COLO668 (cell line): Measurements from ENCODE around the gene HIBCH.
"Not testable (repeated sequence)": the region's sequence is repeated elsewhere in the genome, so short reads cannot be mapped to it uniquely, and the experiment has no call there.

Experiments used
- DNase-seq: peaks from one replicate; lab custom pipeline; 2025; ENCODE audit not compliant: unreplicated experiment; lab: John Stamatoyannopoulos, UW

HIBCH gene

DNA sequence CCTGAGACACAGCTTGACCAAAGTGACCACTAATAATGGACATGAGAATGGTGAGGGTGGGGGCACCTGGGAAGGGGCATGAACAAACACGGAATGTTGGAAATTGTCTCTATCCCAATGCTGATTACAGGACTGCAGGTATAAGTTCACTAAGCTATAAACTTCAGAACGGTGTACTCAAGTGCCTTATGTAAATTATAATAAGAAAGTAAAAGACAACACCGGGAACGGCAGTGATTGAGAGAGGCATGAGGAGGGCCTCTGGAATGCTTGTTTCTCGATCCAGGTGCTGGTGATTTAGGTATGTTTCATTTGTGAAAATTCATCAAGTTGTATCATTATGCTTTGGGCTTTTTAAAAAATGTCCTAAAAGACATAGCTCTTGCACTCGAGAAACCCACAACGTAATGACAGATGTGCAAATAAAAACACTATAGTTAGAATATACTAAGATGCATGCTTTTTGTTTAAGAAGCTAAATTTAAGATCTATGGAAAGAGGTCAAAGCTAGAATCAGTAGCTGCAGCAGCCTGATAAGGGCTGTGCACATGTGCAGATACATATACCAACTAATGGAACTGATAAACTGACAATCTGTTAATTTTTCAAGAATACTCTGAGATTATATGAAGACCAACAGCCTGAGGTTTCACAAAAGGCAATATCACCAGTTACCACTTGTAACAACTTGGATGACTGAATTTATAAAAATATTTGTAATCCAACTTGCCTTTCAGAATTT, 7.6 kb downstream of the HIBCH start:
- DNase-seq, result no peak

DNA sequence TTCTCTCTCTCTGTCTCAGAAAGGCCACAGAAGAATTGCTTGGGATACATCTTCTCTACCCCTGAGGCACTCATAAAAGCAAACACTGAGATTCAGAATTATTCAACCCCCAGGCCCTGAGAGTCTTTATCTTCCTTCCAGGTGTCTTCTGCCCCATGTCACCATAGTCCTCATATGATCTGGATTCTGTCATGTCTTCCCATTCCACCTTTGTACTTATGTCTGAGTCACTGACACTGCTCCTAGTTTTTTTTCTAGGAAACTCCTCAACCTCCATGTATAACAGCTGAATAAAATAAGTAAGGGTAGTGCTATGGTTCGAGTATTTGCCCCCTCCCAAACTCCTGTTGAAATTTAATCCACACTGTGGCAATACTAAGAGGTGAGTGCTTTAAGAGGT, 11.6 kb downstream of the HIBCH start:
- no peak for DNase-seq

DNA sequence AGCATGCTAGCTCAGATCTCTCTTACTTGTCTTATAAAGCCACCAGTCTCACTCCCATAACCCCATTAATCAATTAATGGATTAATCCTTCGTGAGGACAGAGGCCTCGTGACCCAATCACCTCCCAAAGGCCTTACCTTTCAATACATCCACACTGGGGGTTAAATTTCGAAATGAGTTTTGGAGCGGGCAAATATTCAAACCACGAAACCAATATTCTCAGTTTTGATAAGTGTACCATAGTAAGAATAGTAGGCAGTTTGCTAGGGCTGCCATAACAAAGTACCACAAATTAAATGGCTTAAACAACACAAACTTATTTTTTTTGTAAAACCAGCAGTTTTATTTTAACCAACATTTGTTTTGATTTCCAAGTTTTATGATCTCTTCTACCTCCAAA, 15.2 kb downstream of the HIBCH start:
- DNase-seq, result no peak

DNA sequence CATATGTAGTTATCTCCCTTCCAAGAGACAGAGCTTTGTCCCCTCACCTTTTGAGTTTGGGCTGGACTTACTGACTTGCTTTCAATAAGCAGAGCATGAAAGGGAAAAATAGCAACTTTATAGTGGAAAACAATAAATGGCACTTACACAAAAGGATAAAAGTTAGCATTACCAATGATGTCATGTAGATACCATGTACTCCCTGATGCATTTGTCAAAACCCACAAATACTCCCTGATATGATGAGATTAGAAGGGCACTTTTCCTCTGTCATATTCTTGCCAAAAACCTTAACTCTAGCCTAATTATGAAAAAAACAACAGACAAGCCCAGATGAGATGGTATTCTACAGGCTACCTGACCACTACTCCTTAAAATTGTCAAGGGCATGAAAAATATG, 16.0 kb downstream of the HIBCH start:
- no peak for DNase-seq

DNA sequence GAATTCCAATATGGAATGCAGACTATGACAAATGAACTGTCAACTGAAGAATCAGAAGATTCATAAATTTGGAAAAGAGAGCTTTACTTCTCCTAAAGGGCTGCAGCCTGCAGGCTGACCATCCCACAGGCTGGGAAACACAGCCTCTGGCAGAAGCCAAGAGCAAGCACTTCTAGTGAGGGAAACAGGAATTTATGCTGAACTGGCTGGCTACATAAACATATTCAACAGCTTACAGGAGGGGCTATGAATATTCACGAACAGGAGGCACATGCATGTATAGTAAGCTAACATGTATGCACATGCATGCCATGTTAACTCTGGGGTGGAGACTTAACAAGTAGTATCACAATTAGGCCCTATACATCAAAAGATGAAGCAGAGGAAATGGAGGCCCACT, 17.6 kb downstream of the HIBCH start:
- DNase-seq, result no peak

DNA sequence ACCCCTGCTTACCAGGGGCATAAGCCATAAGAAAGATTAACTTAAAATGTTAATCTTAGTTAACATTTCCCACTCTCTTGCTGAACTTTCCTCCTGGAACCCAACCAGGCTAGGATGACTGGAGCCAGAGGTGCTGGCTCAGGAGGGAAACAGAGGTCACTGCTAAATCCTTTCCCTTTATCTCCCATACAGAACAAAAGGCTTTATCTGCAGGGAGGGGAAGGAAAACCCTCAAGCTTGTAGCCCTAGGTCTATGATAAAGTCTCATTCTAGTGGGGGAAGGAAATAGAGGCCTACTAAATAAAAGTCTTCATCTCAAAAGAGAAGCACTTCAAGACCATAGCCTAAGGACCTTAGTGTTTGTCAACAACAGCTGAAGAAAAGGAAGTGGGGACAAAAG, 18.6 kb downstream of the HIBCH start:
- no peak for DNase-seq

DNA sequence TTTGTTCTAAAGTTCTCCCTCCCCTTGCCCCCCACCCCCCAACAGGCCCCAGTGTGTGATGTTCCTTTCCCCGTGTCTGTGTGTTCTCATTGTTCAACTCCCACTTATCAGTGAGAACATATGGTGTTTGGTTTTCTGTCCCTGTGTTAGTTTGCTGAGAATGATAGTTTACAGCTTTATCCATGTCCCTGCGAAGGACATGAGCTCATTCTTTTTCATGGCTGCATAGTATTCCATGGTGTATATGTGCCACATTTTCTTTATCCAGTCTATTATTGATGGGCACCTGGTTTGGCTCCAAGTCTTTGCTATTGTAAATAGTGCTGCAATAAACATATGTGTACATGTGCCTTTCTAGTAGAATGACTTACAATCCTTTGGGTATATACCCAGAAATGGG, 21.7 kb downstream of the HIBCH start:
- DNase-seq, result not testable (repeated sequence)

DNA sequence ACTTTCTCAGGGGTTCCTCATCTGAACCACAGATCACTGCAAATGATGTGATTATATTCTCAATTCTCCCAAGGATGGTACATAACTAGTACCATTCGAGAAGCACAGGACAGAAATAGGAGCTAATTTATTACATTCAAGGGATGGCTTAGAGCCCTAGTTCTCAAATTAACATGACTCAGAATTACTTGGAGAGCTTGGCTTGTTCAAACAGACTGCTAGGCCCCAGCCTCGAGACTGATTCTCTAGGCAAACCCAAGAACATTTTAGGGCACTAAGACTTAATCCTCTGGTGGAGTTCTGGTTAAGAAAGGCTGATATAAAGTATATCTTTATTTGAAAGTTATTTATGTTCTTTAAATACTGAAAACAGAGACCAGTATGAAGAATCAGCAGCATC, 35.8 kb downstream of the HIBCH start:
- no peak for DNase-seq

DNA sequence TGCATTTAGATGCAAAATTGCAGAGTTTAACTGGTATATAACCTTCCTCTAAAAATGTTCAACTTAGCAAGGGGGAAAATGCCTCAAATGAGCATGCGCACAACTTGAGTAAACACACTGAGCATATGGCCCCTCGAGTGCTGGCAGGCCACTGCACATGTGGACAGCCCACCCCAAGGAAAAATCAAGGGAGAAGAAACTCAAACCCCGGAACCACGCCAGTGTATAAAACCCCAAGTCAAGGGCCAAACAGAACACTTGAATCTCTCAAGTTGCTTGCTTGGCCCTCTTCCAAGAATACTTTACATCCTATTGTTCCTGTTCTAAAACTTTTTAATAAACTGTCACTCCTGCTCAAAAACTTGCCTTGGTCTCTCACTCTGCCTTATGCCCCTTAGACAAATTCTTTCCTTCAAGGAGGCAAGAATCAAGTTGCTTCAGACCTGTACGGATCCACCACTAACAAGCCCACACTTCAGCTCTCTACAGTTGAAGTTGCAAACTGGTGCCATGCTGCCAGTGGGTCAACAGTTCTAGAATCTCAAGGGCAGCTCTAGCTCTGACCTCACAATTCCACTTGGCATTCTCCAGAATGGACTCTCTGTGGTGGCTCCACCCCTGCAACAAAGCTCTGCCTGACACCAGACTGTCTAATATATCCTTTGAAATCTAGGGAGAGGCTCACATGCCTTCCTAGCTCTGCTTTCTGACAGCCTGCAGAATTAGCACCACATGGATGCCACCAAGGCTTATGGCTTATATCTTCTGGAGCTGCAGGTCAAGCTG, 38.9 kb downstream of the HIBCH start:
- no peak for DNase-seq

DNA sequence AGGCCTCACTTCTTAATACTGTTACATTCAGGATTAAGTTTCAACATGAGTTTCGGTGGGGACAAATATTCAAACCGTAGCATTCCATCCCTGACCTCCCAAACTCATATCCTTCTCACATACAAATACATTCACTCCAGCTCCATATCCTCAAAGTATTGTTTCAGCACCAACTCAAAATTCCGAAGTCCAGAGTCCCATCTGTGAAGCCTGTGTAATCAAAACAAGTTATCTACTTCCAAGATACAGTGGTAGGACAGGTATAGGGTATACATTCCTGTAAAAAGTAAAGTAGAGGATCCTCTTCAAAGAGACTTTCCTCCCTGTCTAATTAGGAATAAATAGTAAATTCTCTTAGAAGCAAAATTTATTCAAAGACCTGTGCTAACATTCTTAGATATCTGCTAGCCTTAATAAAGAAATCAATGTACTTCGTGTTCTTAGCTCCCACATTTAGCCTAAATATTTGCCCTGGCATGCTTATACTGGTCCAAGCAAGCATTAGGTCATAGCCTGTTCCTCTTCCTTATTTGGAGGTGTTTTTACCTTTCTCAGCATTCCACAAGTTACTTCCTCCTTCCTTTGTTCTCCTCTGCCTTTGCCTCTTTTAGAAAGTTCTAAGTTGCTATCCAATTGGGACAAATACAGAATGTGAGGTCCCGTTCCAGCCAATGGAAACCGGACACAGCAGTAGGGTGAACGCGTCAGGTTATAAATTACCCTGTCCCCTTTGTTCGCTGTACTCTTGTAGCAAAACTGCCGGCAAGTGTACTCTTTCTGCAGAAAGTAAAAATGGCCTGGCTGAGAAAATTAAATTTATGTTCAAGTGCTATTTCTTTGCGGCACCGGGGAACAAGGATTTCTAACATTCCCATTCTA, 40.1 kb downstream of the HIBCH start:
- not testable (repeated sequence) for DNase-seq

DNA sequence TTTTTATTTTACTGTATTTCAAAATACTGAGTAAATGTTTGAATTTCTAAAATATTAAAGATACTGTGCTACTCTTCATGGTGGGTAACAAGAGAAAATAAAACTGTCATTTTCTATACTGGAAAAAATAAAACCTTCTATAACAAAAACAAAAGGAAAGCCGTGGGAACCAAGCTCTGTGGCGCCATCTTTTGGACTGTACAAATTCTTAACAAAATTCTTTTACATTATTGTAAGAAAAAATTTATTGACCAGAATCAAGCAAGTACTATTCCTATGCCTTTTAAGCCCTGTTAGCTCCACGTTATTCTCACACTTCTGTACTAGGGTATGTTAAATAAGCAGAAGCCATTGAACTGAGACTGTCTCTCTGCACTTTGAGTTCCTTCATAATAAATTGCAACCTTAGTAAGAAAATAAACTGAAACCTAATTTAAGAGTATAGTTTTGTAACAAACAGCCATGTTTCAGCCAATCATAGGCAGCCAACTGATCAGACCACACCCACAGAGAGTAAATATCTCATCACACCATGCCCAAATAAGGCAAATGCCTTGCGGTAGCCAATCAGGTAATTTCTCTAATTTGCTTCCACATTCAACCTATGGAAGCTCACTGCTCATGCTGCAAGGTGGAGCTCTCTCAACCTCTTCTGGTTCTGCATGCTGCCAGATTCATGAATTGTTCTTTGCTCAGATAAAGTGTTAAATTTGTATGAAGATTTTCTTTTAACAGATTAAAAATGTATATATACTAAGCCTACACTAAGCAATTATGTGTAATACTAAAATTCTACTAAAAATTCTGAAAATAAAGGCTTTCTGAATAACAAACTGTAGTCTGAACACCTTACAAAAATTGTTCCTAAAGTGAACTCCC, 42.2 kb downstream of the HIBCH start:
- peak; percentile 5 for DNase-seq

DNA sequence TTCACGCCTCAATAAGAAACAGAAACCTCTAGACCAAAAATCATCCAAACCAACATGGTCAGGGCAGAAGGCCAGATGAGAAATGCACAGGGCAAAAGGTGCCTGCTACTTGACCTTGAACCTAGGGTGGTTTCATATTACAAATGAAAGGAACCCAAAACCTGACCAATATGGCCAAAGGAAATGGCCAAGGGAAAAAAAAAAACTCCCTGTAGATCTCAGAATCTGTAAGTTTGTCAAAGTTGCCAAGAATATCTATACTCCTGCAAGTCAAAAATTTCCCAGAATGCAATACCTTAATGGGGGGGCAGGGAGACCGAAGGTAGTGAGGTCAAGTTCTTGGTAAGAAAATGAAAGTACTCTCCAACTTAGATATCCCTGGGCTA, 47.2 kb downstream of the HIBCH start:
- DNase-seq, result no peak

DNA sequence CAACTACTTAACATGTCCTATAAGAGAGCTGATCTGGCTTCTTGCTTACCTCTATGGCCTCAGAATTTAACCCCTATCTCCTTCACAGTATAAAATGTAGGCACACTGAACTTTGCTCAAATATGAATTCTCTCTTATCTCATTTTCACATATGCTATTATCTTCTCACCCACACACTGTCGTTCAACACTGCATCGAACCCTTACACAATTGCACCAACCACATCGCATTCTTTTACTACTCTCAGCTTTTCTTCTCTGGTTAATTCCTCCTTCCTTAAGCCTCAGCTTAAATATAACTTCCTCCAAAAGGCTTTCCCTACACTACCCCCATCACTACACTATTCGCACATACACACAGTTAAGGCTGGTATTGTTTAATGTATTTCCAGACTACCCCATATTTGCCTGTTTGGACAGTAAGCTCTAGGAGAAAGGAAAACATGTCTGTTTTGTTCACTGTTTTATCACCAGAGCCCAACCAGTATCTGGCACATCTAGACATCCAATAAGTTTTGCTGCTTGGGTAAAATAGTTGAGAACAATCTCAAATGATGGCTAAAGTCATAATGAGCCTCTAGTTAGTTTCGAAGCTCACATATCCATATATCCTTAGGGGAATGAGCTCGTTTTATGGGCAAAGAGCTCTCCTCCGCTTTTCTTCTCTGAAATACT, 47.7 kb downstream of the HIBCH start:
- DNase-seq, result no peak

DNA sequence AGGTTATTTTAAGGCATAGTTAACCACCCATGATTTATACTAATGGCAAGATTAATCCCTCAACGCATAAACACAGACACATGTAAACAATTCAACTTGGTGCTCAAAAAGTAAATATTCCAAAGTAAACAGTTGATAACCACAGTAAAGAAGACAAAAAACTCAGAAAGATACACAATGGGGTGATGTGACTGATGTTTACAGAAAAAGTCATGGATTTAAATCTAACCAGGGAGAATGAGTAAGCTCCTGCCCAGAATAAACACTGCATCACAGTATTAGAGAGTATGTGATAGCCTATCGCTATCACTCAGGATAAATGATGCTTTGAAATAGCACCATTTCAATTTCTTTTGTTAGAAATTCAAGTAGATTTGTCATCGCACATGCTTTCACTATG, 49.3 kb downstream of the HIBCH start:
- no peak for DNase-seq

DNA sequence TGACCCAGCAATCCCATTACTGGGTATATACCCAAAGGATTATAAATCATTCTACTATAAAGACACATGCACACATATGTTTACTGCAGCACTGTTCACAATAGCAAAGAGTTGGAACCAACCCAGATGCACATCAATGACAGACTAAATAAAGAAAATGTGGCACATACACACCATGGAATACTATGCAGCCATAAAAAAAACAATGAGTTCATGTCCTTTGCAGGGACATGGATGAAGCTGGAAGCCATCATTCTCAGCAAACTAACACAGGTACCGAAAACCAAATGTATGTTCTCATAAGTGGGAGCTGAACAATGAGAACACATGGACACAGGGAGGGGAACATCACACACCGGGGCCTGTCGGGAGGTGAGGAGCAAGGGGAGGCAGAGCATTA, 49.9 kb downstream of the HIBCH start:
- DNase-seq, result peak; percentile 22

DNA sequence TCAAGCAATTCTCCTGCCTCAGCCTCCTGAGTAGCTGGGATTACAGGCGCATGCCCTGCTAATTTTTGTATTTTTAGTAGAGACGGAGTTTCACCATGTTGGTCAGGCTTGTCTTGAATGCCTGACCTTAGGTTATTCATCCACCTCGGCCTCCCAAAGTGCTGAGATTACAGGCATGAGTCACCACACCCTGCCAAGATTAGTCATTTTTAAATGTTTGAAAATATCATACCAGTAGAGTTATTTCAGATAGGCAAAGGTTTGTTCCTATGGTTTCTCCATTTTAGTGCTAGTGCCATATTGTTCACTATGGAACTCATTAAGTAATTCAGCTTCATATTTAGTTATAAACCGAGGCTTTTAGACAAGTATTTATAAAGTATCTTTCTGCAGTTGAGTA, 52.3 kb downstream of the HIBCH start:
- no peak for DNase-seq

DNA sequence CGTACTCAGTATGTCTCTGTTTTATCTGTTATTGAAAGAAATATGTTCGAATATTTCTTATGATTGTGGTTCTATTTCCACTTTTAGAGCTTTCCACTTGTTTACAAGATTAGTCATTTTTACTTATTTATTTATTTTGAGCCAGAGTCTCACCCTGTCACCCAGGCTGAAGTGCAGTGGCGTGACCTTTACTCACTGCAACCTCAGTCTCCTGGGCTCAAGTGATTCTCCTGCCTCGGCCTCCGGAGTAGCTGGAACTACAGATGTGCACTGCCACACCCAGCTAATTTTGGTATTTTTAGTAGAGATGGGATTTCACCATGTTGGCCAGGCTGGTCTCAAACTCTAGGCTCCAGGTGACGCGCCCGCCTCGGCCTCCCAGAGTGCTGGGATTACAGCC, 53.3 kb downstream of the HIBCH start:
- DNase-seq, result no peak

DNA sequence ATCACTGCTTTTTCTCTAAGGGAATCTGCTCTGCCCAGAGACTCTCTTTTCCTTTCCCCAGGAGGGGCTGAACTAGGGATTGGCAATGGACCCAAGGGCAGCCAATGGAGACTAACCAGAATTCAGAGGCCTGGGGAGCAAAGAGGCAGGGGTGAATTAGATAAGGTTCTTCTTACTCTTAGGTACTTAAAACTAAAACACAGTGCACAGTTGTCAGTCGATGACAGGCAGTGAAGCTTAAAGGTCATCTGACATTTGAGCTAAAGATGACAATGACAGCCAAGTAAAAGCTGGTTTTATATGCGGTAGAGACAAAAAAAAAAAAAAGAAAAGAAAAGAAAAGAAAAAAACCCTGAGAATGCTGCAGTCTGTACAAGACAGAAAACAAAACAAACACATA, 57.8 kb downstream of the HIBCH start:
- DNase-seq, result no peak

DNA sequence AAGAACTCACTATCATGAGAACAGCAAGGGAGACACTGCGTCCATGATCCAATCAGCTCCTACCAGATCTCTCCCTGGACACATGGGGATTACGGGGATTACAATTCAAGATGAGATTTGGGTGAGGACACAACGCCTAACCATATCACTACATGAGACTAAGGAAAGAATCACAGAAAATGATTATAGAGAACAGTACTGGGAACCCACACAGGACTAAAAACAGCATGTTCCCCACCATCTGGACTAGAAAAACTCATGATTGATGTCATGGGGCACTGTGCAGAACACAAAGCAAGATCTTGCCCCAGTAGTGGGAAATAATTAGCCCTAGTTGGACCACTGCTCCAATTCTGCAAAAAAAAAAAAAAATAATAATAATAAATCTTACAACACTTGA, 63.5 kb downstream of the HIBCH start:
- no peak for DNase-seq

DNA sequence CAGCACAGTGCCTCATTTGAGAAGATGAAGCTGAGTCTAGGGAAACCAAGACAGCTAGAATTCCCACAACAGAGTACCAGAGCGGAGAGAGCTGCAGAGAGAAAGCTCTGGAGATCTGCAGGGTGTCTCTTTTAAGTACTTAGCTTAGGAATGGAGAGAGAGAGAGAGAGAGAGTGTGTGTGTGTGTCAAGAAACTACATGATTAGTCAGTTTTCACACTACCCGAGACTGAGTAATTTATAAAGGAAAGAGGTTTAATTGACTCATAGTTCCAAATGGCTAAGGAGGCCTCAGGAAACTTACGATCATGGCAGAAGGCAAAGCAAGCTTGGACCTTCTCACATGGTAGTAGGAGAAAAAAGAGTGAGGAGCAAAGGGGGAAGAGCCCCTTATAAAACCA, 64.0 kb downstream of the HIBCH start:
- DNase-seq, result no peak
